ENCODE data around the gene RENBP.

The RENBP gene

GRCh38 chrX:153933748-153934147 lies 10.7 kb downstream of the RENBP start:
- no peak for DNase-seq (ENCODE audit: low read depth)

DNA sequence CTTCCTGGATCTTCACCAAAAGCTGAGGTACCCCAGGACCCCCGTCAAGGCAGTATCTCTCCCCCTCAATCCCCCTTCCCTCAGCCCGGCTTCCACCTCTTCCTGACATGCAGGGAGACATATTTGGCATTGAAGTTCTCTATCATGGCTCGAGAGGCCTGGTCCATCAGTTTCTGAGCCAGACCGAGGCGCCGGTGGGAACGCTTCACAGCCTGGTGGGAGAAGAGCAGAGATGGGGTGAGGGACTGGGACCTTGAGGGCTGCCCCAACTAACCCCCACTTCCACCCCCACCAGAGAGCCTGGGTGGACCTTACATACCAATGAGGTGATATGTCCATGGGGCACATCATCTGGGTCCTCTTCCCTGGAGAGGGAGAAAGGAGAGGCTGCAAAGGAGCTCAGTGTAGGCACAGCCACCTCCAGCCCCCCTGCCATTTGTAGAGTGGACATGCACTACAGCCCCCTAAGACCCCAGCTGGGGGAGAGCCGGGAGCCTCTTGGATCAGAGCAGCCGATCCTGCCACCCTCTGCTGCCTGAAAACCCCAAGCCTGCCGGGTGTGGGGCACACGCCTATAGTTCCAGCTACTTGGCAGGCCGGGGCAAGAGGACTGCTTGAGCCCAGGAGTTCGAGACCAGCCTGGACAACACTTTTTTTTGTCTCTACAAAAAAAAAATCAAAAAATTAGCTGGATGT lies 12.1 kb downstream of the RENBP start:
- no peak for DNase-seq (ENCODE audit: low read depth)

GRCh38 chrX:153931748-153932147 lies 12.7 kb downstream of the RENBP start:
- DNase-seq (ENCODE audit: low read depth) = no peak

DNA sequence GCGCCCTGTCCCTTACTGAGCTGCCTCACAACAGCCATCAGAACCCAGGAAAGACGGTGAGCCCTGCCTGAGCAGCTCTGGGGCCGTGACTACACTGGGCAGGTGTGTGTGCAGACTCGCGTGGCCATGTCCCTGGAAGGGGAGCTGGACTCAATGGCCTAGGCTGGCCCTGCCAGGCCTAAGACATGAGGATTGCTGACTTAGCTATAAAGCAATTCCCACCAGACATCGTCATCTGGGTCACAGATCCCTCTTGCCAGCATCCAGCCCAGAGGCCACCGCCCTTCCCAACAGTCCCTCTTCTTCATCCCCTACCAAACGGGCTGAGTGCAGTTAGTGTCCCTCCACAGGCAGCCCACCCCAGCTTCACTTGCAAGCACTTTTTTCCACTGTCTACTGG lies 13.3 kb downstream of the RENBP start:
- no peak for DNase-seq (ENCODE audit: low read depth)

GRCh38 chrX:153930011-153930910 lies 14.2 kb downstream of the RENBP start:
- DNase-seq (ENCODE audit: low read depth) = no peak

DNA sequence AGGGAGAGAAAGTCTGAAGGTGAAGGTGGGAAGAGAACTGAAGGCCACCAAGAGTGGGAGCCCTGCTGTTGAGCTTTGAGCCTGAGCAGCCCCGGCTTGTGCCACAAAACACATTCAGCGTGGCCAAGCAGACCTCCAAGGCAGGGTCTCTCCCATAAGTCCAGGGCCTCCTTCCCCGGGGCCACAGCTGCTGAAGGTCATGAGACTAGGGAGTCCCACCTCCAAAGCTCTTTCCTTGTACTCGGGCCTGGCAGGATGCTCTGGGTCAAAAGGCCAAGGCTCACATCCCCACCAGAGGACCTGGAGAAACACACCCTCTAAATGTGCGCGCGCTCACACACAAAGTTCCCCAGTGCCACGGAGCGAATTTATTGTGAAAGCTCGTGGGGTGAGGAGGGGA lies 14.9 kb downstream of the RENBP start:
- no peak for DNase-seq (ENCODE audit: low read depth)

DNA sequence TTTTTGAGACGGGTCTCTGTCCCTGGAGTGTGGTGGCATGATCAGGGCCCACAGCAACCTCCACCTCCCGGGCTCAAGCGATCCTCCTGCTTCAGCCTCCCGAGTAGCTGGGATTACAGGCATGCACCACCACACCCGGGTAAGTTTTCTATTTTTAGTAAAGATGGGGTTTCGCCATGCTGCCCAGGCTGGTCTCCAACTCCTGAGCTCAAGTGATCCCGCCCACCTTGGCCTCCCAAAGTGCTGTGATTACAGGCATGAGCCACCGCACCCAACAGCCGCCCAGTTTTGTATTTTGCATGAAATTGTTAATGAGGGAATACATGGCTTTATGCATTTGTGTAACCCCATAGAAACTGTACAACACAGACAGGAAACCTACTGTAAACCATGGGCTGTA lies 15.6 kb downstream of the RENBP start:
- no peak for DNase-seq (ENCODE audit: low read depth)

GRCh38 chrX:153927922-153928760 lies 16.3 kb downstream of the RENBP start:
- peak; percentile 93 for DNase-seq (ENCODE audit: low read depth)

DNA sequence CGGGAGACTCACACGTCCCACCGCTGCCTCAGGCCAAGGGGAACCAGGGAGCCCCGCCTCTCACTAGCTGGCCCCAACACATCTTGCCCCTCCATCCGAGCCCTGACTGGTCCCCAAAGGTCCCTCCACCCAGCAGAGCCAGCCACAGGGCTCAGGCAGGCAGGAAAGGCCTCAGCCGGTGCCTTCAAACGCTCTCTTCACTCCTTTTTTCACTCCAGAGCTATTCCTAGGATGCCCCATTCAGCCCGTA lies 16.8 kb downstream of the RENBP start:
- no peak for DNase-seq (ENCODE audit: low read depth)

DNA sequence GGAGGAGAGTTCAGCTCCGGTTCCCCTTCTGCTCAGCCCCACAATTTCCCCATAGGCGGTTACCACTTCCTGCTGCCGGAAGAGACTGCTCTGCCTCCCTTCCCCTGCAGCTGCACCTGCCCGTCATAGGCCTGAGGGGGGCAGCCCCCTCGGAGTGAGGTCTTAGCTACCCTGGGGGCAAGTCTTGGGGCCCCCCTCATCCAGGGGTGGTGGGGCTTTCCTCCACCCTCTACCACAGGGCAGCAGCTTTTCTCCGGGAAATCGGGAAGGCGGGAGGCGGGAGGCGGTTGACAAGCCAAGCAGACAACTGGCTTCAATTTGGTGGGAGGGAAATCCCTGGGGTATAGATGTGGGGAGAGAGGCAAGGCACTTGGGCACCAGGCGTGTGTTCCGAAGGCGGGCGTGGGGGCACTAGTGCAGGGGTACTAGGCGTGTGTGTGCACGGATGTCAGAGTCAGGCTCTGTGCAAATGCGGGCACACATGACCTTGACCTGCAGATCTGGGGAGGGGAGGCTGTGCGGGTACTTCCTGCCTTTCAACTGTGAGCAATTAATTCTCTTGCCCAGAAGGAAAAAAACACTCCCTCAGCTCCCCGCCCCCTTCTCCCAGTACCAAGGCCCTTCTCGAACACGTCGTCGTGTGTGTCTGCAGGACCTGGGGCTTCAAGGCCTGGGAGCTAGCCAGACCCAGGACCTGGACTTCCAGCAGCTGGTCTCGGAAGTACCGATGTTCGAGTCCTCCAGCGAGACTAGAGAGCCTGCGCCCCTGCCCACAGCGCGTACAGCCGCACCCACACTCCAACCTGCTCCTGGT lies 17.4 kb downstream of the RENBP start:
- DNase-seq (ENCODE audit: low read depth) = peak; percentile 63

DNA sequence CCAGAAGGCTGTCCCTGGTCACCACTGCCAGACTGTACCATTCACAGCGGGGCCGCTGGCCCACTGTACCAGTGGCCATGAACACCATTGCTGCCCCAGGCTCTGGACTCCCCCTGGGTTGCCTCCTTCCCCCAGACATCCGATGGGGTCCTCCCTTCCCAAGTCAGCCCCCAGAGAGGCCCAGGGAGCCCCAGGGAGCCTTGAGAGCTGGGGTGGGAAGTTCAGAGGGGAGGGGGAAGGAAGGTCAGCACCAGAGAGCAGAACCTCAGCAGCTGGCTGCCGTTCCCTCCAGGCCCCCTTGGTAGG lies 17.9 kb downstream of the RENBP start:
- no peak for DNase-seq (ENCODE audit: low read depth)

DNA sequence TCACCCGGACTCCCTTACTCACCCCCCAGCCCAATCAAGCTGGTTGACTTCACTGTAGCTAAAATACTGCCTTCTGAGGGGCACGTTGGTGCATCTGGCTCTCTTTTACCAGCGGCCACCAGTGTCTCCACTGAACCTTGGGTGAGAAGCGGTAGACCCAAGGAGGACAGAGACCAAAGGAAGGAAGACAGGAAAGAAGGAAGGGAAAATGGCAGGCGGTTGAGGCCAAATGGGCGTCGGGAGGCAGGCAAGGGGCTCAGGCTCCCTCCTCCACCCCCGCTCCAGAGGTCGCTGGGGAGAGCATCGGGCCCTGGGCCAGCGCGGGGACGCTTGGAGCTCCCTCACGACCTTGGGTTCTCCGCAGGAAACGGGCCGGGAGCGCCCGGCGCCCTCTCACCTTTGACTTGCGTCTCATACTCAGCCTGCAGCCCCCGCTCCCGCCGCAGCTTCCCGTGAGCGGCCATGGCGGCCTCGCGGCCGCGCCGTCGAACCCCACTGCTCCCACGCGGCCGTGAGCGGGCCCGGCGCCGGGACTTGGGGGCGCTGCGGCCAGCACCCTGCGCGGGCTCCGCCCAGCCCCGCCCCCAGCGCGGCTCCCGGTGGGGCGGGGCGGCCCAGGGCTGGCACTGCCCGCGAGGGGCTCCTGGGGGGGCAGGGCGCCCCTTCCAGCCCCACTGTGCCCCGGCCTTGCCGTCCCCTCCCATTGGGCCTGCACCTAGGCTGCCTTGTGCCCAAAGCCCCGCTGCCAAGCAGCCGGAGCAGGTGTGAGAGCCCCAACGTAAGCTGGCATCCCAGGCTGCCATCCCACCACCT lies 18.5 kb downstream of the RENBP start, which contains the start of gene ARHGAP4:
TSS of gene ARHGAP4 (minus strand) at position 526 of the 813 bp plus-strand sequence. CDS start at position 464, 62 bp downstream.
- DNase-seq (ENCODE audit: low read depth) = peak; percentile 49

- DNase-seq (ENCODE audit: low read depth) = no peak
These were observed 19.1 kb downstream of the RENBP start for GRCh38 chrX:153925387-153925738.

GRCh38 chrX:153924149-153924861 lies 20.1 kb downstream of the RENBP start:
- no peak for DNase-seq (ENCODE audit: low read depth)

GRCh38 chrX:153922932-153923857 lies 21.2 kb downstream of the RENBP start:
- DNase-seq (ENCODE audit: low read depth) = no peak

GRCh38 chrX:153921511-153922446 lies 22.7 kb downstream of the RENBP start:
- no peak for DNase-seq (ENCODE audit: low read depth)

DNA sequence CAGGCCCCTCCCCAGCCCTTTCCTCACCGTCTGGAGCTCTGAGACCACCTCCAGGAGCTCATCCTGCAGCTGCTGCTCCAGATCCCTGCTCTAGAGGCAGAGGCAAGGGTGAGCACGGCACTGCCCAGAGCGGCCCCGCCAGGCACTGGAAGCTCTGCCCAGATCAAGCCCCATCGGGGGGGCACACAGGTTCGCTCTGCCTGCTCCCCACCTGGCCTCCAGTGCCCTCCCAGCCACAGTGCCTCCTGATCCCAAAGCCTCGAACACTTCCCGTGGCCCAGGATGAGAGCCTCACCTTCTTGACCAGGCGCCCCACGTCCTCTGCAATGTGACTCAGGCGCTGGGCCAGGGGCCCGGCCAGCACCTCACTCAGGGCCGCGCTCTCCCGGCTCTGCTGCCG lies 23.4 kb downstream of the RENBP start:
- no peak for DNase-seq (ENCODE audit: low read depth)

DNA sequence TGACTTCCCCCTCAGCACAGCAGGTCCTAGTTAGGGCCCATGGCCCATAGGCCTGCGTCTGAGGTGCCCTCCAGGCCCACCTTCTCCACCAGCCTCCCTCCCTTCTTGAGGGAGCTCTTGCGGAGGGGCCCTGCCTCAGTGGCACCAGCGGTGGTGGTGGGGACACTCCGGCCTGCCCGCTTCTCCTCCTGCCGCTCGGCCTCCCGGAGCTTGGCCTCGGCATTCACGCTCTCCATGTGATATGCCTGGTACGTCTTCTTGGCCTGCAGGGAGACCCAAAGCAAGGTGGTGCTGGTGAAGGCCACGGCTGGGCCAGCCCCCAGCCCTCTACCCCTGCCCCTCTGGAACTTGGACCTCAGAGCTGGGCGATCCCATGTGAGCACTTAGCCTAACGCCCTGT lies 23.9 kb downstream of the RENBP start:
- no peak for DNase-seq (ENCODE audit: low read depth)

All from stimulated activated CD8-positive, alpha-beta memory T cell treated with anti-CD3 and anti-CD28 coated beads, Interleukin-12 subunit alpha, Interleukin-12 subunit beta, amount 100 ng/mL, for 4 hours (primary cell).